Adrenal gland (tissue), 5 donors: ENCODE measurements around the gene IQSEC2.

Experiments
- POLR2A ChIP-seq, 2 donors: fragments of 450-650 bp; IDR thresholded peaks; one replicate each; pipeline ENCODE4 v1.6.1; 2017; ENCODE audit warnings: antibody characterized with exemption in 2 of 2, mild to moderate bottlenecking in 2 of 2, moderate library complexity in 1 of 2
- TF ChIP-seq, protein P1 (sequence below), 6 experiments: fragments of 450-650 bp in 4 of 6; fragments of 200-600 bp in 2 of 6; sonication (generic) in 1 of 6; IDR thresholded peaks; 1 replicate in 5 of 6; 2 replicates in 1 of 6; pipeline versions ENCODE4 v1.5.1 to v1.8.0; 2016 to 2021; ENCODE audit warnings: antibody characterized with exemption in 6 of 6, mild to moderate bottlenecking in 2 of 6, moderate library complexity in 1 of 6
- donor health status: DM: no; HTN: no; CAD: no.

DNA sequence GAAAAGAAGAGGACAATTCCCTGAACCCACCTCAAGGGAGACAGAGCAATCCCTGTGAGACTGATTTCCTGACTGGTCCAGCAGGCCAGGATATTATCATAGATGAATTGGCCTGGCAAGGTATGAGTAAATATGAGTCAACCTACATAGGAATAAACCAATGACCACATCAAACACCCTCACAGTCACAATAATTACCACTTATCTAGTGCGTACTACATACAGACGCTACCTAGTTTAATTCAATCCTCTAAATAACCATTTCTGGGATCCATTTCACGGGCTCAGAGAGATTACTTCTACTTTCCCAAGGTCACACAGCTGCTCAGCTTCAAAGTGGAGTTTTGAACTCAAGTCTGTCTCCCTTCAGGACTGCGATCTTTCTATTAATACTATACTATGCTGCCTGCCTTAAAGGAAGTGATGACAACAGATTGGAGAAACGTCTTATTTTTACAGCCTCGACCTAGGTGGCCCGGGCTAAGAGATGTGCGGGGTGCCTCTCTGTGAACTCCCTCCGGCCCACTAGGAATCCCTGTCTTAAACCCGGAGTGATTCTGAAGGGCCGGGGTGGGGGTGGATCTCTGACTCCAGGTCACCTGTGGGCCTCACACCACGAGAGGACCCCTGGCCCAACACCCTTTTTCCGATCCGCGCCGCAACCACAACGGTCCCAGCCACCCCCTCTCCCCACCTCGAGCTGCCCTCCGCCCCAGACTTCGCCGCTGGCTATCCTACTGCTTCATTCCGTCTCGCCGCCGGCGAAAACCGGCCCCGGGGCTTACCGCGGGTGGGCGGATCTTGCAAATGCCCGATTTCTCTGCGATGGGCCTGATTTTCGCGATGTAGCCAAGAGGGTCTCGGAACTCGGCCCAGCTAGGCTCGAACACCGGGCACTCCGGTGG lies 57.2 kb downstream of the IQSEC2 start:
- TF ChIP-seq, protein P1, sequence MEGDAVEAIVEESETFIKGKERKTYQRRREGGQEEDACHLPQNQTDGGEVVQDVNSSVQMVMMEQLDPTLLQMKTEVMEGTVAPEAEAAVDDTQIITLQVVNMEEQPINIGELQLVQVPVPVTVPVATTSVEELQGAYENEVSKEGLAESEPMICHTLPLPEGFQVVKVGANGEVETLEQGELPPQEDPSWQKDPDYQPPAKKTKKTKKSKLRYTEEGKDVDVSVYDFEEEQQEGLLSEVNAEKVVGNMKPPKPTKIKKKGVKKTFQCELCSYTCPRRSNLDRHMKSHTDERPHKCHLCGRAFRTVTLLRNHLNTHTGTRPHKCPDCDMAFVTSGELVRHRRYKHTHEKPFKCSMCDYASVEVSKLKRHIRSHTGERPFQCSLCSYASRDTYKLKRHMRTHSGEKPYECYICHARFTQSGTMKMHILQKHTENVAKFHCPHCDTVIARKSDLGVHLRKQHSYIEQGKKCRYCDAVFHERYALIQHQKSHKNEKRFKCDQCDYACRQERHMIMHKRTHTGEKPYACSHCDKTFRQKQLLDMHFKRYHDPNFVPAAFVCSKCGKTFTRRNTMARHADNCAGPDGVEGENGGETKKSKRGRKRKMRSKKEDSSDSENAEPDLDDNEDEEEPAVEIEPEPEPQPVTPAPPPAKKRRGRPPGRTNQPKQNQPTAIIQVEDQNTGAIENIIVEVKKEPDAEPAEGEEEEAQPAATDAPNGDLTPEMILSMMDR (IDR thresholded peaks at IDR 0.05) = no peak
- TF ChIP-seq POLR2A (IDR thresholded peaks at IDR 0.05) = peak in 1 of 2 donors; percentile 30
